ENCODE data around the gene CCT8L2.
"Not testable (repeated sequence)": the region's sequence is repeated elsewhere in the genome, so short reads cannot be mapped to it uniquely, and the experiment has no call there.

Gene CCT8L2

DNA sequence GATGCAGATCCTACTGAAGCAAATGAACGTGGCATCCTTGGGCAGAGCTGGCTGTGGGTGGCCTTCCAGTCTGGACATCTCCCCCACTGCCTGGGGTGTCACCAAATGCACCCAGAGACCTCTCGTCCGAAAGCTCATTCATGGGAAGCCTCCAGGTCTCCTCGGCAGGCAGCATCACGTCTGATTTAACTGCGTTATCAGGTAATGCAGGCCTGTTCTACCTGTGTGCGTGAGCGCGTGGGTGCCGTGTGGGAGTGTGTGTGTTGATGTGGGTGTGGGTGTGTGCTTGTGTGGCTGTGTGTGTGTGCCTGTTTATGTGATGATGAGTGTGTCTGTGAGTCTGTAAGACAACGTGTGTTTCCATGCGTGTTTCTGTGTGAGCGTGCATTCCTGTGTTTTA lies 35.1 kb downstream of the CCT8L2 start:
- not testable (repeated sequence) for DNase-seq

- DNase-seq = not testable (repeated sequence)
Measured at GRCh38 chr22:16555077-16555994, 37.3 kb downstream of the CCT8L2 start.

DNA sequence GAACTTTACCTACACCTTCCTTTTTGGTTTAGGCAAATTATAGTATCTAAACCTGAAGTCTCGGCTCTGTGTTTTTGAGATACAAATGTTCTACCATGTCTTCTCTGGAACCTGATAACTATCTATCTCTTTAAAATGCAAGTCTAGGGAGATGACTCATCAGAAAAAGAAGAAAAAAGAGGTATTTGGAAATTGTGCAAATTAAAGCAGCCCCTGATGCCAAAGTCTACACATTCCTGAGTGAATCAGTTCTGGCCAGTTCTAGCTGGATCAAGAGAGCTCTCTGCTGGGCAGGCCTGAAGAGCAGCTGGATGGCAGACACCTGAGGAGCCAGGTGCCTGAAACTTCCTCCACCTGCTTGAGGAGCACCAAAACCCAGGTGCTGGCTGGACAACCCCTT lies 49.3 kb downstream of the CCT8L2 start:
- DNase-seq = not testable (repeated sequence)

All from NCI-H187 treated with DMSO at 0.1 percent for 48 hours (cell line).